HL-60 (cell line): ENCODE data around the gene TADA2A.

ENCODE experiments used
- CTCF ChIP-seq: IDR thresholded peaks from one replicate; pipeline ENCODE4 v1.5.1; 2011; ENCODE audit warnings: low read length, control low read depth, inconsistent platforms; ENCODE audit not compliant: insufficient read depth
- GABPA ChIP-seq: IDR thresholded peaks from 2 replicates; pipeline ENCODE4 v1.6.1; 2012; ENCODE audit warnings: low read depth
- POLR2AphosphoS5 ChIP-seq: IDR thresholded peaks from 2 replicates; pipeline ENCODE4 v1.6.1; 2012; ENCODE audit warnings: low read depth
- REST ChIP-seq: IDR thresholded peaks from 2 replicates; pipeline ENCODE4 v1.6.1; 2012; ENCODE audit warnings: low read depth; ENCODE audit not compliant: insufficient replicate concordance
- SPI1 ChIP-seq: IDR thresholded peaks from 2 replicates; pipeline ENCODE4 v1.6.1; 2012; ENCODE audit warnings: low read depth, mild to moderate bottlenecking, borderline replicate concordance

- no peak for TF ChIP-seq POLR2AphosphoS5
- TF ChIP-seq CTCF: no peak
- no peak for TF ChIP-seq GABPA
- no peak for TF ChIP-seq REST
- no peak for TF ChIP-seq SPI1
Measured at GRCh38 chr17:37429453-37429852, 22.8 kb downstream of the TADA2A start.
